ENCODE data around the gene DZIP3.
"Not testable (repeated sequence)": the region's sequence is repeated elsewhere in the genome, so short reads cannot be mapped to it uniquely, and the experiment has no call there.

DNA sequence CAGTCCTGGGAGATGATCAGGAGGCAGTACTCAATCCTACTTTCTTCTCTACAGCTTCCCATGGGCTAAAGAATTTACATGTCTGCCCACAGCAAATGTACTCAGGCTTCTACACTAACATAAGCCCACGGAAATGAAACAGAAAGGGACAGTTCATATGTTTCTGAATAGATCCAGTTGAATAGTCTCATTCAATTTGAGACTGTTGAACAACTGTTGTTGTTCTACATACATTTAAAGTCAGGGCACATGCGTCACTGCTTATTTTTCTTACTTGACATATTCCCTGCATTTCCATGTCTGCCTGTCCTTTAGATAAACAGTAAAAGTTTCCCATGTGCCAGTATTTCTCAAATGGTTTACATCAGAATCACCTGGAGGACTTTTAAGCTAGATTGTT, 102.8 kb downstream of the DZIP3 start:
- not testable (repeated sequence) for TF ChIP-seq EZH2 (IDR thresholded peaks at IDR 0.05); POLR2AphosphoS5 (IDR thresholded peaks at IDR 0.05; ENCODE audit: borderline replicate concordance, low read depth, low read length)

All from SK-N-MC (cell line).